HEK293 (cell line): ENCODE data around the gene FBXO34.

Experiments
- BCL11A ChIP-seq: fragments of 450-650 bp; formaldehyde crosslinking; IDR thresholded peaks from 2 replicates; pipeline ENCODE4 v1.5.1; 2016; ENCODE audit warnings: low read depth, missing biosample characterization, missing genetic modification characterization
- KLF10 ChIP-seq: fragments of 450-650 bp; IDR thresholded peaks from 2 replicates; pipeline ENCODE4 v1.5.1; 2018; ENCODE audit warnings: missing biosample characterization, mild to moderate bottlenecking, missing genetic modification characterization
- SETDB1 ChIP-seq: IDR thresholded peaks from one replicate; pipeline ENCODE4 v1.6.1; 2017; ENCODE audit warnings: mild to moderate bottlenecking, low read length, moderate library complexity, mixed read lengths; ENCODE audit not compliant: insufficient read length
- ZNF24 ChIP-seq: fragments of 450-650 bp; formaldehyde crosslinking; IDR thresholded peaks from 2 replicates; pipeline ENCODE4 v1.5.1; 2016; ENCODE audit warnings: missing biosample characterization, missing genetic modification characterization
- ZNF274 ChIP-seq, 2 experiments: fragments of 200-500 bp in 1 of 2; fragments of 450-650 bp in 1 of 2; sonication (Bioruptor generic) in 1 of 2; formaldehyde crosslinking in 1 of 2; IDR thresholded peaks; 2 replicates each; pipeline versions ENCODE4 v1.5.1 to v1.6.1; 2014 to 2016; ENCODE audit warnings: borderline replicate concordance in 1 of 2, inconsistent platforms in 1 of 2, low read length in 1 of 2, missing biosample characterization in 1 of 2, missing genetic modification characterization in 1 of 2
- ZNF335 ChIP-seq: fragments of 450-650 bp; formaldehyde crosslinking; conservative IDR thresholded peaks from 2 replicates; pipeline ENCODE4 v1.5.1; 2016; ENCODE audit warnings: missing biosample characterization, missing genetic modification characterization
- ZNF341 ChIP-seq: fragments of 450-650 bp; formaldehyde crosslinking; IDR thresholded peaks from 2 replicates; pipeline ENCODE4; 2016; ENCODE audit warnings: low read depth, missing biosample characterization, missing genetic modification characterization
- ZNF354C ChIP-seq: fragments of 450-650 bp; formaldehyde crosslinking; IDR thresholded peaks from 2 replicates; pipeline ENCODE4 v1.5.1; 2016; ENCODE audit warnings: missing biosample characterization, missing genetic modification characterization, low read depth, borderline replicate concordance
- ZNF529 ChIP-seq: fragments of 450-650 bp; formaldehyde crosslinking; IDR thresholded peaks from 2 replicates; pipeline ENCODE4 v1.5.1; 2017; ENCODE audit warnings: missing genetic modification characterization, missing biosample characterization; ENCODE audit not compliant: insufficient replicate concordance
- ZNF548 ChIP-seq: fragments of 450-650 bp; formaldehyde crosslinking; IDR thresholded peaks from 2 replicates; pipeline ENCODE4 v1.5.1; 2016; ENCODE audit warnings: missing biosample characterization, missing genetic modification characterization
- TF ChIP-seq, protein P1 (sequence below): fragments of 450-650 bp; formaldehyde crosslinking; IDR thresholded peaks from 2 replicates; pipeline ENCODE4 v1.5.1; 2016; ENCODE audit warnings: missing biosample characterization, missing genetic modification characterization
- TF ChIP-seq, protein P2 (sequence below): sonication (generic); formaldehyde crosslinking; IDR thresholded peaks from 2 replicates; pipeline ENCODE4 v1.8.1; 2022; ENCODE audit warnings: mild to moderate bottlenecking, moderate library complexity, missing genetic modification reagents

DNA sequence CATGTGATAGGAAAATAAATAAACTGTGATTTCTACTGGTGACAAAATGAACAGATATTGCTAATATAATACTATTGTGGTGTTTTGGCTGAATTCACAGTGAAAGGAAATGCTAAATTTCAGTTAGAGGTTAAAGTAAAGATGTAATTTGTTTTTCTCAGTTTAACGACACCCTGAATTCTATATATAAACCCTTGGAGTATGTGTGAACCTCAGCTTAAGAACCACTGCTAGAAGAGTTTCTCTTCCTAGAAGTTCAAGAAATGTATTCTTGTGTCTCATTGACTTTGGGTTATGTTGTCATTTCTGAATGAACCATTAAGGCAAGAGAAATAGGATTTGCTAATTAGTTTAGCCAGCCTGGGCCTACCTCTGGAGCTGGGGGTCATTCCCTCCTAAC lies 8.2 kb downstream of the FBXO34 start:
- TF ChIP-seq, protein P1, sequence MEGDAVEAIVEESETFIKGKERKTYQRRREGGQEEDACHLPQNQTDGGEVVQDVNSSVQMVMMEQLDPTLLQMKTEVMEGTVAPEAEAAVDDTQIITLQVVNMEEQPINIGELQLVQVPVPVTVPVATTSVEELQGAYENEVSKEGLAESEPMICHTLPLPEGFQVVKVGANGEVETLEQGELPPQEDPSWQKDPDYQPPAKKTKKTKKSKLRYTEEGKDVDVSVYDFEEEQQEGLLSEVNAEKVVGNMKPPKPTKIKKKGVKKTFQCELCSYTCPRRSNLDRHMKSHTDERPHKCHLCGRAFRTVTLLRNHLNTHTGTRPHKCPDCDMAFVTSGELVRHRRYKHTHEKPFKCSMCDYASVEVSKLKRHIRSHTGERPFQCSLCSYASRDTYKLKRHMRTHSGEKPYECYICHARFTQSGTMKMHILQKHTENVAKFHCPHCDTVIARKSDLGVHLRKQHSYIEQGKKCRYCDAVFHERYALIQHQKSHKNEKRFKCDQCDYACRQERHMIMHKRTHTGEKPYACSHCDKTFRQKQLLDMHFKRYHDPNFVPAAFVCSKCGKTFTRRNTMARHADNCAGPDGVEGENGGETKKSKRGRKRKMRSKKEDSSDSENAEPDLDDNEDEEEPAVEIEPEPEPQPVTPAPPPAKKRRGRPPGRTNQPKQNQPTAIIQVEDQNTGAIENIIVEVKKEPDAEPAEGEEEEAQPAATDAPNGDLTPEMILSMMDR (tag by site-specific recombination): no peak
- TF ChIP-seq ZNF335 (tag by site-specific recombination) (no peak), BCL11A (tag by site-specific recombination) (no peak), SETDB1 (no peak), ZNF24 (no peak), ZNF341 (tag by site-specific recombination) (no peak), ZNF274 (IDR thresholded peaks at IDR 0.05; ENCODE audit: low read length) (no peak), ZNF274 (tag by site-specific recombination; IDR thresholded peaks at IDR 0.05; ENCODE audit: borderline replicate concordance) (no peak), ZNF529 (tag by site-specific recombination) (no peak), ZNF354C (tag by site-specific recombination) (no peak), ZNF548 (tag by site-specific recombination) (no peak), KLF10 (tag by site-specific recombination) (no peak)
- TF ChIP-seq, protein P2, sequence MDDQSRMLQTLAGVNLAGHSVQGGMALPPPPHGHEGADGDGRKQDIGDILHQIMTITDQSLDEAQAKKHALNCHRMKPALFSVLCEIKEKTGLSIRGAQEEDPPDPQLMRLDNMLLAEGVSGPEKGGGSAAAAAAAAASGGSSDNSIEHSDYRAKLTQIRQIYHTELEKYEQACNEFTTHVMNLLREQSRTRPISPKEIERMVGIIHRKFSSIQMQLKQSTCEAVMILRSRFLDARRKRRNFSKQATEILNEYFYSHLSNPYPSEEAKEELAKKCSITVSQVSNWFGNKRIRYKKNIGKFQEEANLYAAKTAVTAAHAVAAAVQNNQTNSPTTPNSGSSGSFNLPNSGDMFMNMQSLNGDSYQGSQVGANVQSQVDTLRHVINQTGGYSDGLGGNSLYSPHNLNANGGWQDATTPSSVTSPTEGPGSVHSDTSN: no peak
